ENCODE measurements around the gene OR5AU1. TPM values are rescaled to one million over a fixed set of nuclear protein-coding genes. Genes with fewer than 3 reads are reported as not detected.

The OR5AU1 gene
- polyA plus RNA-seq, 3 donors: not detected

DNA sequence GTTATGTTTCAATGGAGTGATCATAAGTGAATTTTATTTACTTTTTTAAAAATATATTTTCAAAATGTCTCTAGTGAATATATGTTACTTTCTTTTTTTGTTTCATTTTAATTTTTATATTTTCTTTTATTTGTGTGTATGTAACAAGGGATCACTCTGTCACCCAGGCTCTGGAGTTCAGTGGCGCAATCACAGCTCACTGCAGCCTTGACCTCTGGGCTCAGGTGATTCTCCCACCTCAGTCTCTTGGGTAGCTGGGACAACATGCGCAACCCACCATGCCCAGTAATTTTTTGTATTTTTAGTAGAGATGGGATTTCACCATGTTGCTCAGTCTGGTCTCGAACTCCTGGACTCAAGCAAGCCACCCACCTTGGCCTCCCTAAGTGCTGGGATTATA, 36.9 kb downstream of the OR5AU1 start:
- DNase-seq: no peak
- no peaks in the 10 kb centered on the region for H3K27me3 ChIP-seq (ENCODE audit: control insufficient read depth in 2 of 2, insufficient read depth in 2 of 2, low read length in 2 of 2)
- TF ChIP-seq, protein P1, sequence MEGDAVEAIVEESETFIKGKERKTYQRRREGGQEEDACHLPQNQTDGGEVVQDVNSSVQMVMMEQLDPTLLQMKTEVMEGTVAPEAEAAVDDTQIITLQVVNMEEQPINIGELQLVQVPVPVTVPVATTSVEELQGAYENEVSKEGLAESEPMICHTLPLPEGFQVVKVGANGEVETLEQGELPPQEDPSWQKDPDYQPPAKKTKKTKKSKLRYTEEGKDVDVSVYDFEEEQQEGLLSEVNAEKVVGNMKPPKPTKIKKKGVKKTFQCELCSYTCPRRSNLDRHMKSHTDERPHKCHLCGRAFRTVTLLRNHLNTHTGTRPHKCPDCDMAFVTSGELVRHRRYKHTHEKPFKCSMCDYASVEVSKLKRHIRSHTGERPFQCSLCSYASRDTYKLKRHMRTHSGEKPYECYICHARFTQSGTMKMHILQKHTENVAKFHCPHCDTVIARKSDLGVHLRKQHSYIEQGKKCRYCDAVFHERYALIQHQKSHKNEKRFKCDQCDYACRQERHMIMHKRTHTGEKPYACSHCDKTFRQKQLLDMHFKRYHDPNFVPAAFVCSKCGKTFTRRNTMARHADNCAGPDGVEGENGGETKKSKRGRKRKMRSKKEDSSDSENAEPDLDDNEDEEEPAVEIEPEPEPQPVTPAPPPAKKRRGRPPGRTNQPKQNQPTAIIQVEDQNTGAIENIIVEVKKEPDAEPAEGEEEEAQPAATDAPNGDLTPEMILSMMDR (IDR thresholded peaks at IDR 0.05): no peak
- no peaks in the 10 kb centered on the region for H3K9me3 ChIP-seq (replicated peaks in 1 of 2; ENCODE audit: control insufficient read depth in 1 of 2, insufficient read depth in 1 of 2, low read length in 2 of 2)
- H3K27me3 Mint-ChIP-seq (ENCODE audit: low read depth in 3 of 3): peaks cover 0 to 3% (median 0%) of the 10 kb centered on the region in 3 donors
- H2AFZ ChIP-seq (ENCODE audit: insufficient read depth, low read depth, low read length, poor library complexity, severe bottlenecking): no peak overlapping the region
- H3K4me1 Mint-ChIP-seq: peaks cover 20% of the 10 kb centered on the region
- H3K4me3 Mint-ChIP-seq: no peak overlapping the region
- no peak overlapping the region for H3K4me3 ChIP-seq (replicated peaks in 1 of 3; ENCODE audit: low read depth in 2 of 3, low read length in 3 of 3)
- H3K27ac ChIP-seq (ENCODE audit: low read depth in 1 of 2, low read length in 2 of 2): no peak overlapping the region
- H3K4me2 ChIP-seq (replicated peaks; ENCODE audit: extremely low read depth, low read length, poor library complexity, severe bottlenecking): no peak overlapping the region
- no peak overlapping the region for H3K9ac ChIP-seq (ENCODE audit: insufficient read depth, low read length, poor library complexity, severe bottlenecking)
- no peaks in the 10 kb centered on the region for H3K79me2 ChIP-seq (ENCODE audit: insufficient read depth, low read length)
- no peaks in the 10 kb centered on the region for H3K36me3 ChIP-seq (replicated peaks in 1 of 2; ENCODE audit: control insufficient read depth in 1 of 2, insufficient read depth in 2 of 2, low read length in 2 of 2)
- peaks cover 18 to 20% of the 10 kb centered on the region in 2 donors for H3K4me1 ChIP-seq (ENCODE audit: control insufficient read depth in 1 of 2, insufficient read depth in 2 of 2, low read length in 2 of 2)
- WGBS (ENCODE audit: insufficient coverage): 100% methylated on average over 1 of the region's 3 CpGs
- H4K20me1 ChIP-seq (ENCODE audit: insufficient read depth, low read length): no peaks in the 10 kb centered on the region
- H3K9me3 Mint-ChIP-seq: peaks cover 0 to 5% (median 0%) of the 10 kb centered on the region in 7 donors
- H3K27ac Mint-ChIP-seq: no peak overlapping the region
- intact Hi-C loops (cut with micrococcal nuclease): no loop called here
- no peaks in the 10 kb centered on the region for H3K36me3 Mint-ChIP-seq

DNA sequence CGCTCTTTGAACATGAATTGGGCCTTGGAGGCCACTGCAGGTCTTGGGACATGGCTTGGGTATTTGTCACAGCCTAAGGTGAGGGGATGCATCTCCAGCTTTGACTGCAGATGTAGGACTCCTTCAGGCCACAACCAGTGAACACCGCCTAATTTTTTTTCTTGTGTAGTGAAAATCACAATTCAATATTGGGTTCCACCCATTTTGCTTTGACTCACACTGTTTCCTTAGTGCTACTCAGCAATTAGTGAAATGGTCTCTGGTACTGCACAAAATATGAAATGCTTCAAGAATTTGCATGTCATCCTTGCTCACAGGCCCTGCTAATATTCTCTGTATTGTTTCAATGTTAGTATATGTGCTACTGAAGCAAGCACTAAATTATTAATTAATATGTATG, 42.5 kb downstream of the OR5AU1 start:
- H3K27me3 ChIP-seq (ENCODE audit: control insufficient read depth in 2 of 2, insufficient read depth in 2 of 2, low read length in 2 of 2): no peaks in the 10 kb centered on the region
- H3K9me3 ChIP-seq (replicated peaks in 1 of 2; ENCODE audit: control insufficient read depth in 1 of 2, insufficient read depth in 1 of 2, low read length in 2 of 2): no peaks in the 10 kb centered on the region
- Mint-ChIP-seq H3K9me3 (no peaks in the 10 kb centered on the region), H3K4me3 (no peak overlapping the region), H3K36me3 (no peaks in the 10 kb centered on the region), H3K27me3 (ENCODE audit: low read depth in 3 of 3) (peaks cover 0 to 4% (median 0%) of the 10 kb centered on the region in 3 donors), H3K27ac (no peak overlapping the region), H3K4me1 (peaks cover 20% of the 10 kb centered on the region)
- no peak overlapping the region for H2AFZ ChIP-seq (ENCODE audit: insufficient read depth, low read depth, low read length, poor library complexity, severe bottlenecking)
- no peak overlapping the region for H3K9ac ChIP-seq (ENCODE audit: insufficient read depth, low read length, poor library complexity, severe bottlenecking)
- H3K36me3 ChIP-seq (replicated peaks in 1 of 2; ENCODE audit: control insufficient read depth in 1 of 2, insufficient read depth in 2 of 2, low read length in 2 of 2): no peaks in the 10 kb centered on the region
- H3K79me2 ChIP-seq (ENCODE audit: insufficient read depth, low read length): no peaks in the 10 kb centered on the region
- peaks cover 10 to 11% of the 10 kb centered on the region in 2 donors for H3K4me1 ChIP-seq (ENCODE audit: control insufficient read depth in 1 of 2, insufficient read depth in 2 of 2, low read length in 2 of 2)
- no peaks in the 10 kb centered on the region for H4K20me1 ChIP-seq (ENCODE audit: insufficient read depth, low read length)
- H3K27ac ChIP-seq (ENCODE audit: low read depth in 1 of 2, low read length in 2 of 2): no peak overlapping the region
- no peak overlapping the region for H3K4me2 ChIP-seq (replicated peaks; ENCODE audit: extremely low read depth, low read length, poor library complexity, severe bottlenecking)
- WGBS (ENCODE audit: insufficient coverage): no CpG with 5 or more reads among the region's 2 CpGs
- TF ChIP-seq, protein P1 (IDR thresholded peaks at IDR 0.05): no peak
- H3K4me3 ChIP-seq (replicated peaks in 1 of 3; ENCODE audit: low read depth in 2 of 3, low read length in 3 of 3): no peak overlapping the region
- no peak for DNase-seq
- intact Hi-C loops (cut with micrococcal nuclease): no loop called here

Data from CD14-positive monocyte (primary cell).